SIG-M5 (cell line): ENCODE measurements around the gene HEPACAM.

Experiments
- DNase-seq: peaks from one replicate; lab custom pipeline; 2025; lab: John Stamatoyannopoulos, UW

The HEPACAM gene

DNA sequence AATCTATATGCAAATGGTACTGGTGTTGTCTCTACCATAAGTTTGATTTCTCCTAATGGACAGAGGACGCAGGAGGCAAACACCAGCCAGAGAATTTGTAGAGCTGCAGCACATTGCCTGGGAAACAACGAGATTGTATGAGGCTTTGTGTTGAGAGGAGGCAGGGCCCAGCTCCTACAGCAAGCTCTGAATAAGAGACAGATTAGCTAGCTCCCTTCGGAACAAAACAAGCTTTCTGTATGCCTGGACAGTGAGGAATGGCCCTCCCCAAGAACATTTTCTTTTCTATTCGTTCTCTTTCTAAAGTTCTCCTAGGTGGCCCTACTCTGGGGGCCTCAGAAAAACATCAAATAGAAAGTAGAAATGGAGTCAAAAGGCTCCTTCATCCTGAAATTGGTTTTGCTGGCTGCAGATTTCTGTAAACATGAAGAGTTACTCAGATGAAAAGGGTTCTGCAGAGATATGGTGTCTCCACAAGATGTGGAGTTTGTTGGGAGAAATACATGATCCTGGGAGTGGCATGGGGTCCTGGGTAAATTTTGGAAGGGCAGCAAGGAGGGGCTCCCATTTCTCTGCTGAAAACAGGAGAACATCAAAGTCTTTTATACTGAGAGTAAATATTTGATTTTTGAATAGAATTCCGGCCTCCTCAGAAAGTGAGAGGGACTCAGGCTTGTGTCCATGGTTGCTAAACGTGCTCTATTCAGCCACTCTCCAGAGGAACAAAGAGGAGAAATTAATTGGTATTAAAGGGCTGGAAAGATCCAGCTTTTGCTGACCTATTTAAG, 6.8 kb upstream of the HEPACAM start:
- DNase-seq, result no peak

- DNase-seq, result no peak
These were observed 5.9 kb upstream of the HEPACAM start for GRCh38 chr11:124941703-124942102.

- DNase-seq, result no peak
These were observed 3.1 kb upstream of the HEPACAM start for GRCh38 chr11:124938970-124939369.

DNA sequence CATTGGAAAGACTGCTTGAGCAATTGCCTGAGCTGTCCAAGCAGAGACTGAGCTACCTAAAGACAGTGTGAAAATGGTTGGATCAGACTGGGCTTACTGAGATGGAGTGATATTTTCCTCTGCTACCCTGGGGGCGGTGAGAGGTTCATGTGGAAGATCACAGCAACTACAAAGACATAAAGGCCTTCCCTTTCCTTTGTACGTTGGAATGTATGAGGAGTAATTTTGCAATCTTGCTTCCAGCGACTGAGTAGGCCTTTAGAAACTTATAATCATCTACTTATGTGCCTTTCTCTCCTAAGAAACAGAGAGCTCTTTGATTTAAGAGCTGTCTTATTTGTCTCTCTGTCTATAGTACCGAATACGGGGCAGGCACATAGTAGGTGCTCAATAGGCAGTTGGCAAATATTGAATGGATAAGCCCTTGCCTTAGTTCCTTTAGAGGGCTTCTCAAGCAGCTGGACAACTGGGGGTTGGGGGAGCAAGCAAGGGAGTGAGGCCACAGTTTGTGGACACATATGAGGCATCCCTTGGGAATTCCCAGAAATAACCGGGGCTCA, 2.4 kb upstream of the HEPACAM start:
- no peak for DNase-seq

DNA sequence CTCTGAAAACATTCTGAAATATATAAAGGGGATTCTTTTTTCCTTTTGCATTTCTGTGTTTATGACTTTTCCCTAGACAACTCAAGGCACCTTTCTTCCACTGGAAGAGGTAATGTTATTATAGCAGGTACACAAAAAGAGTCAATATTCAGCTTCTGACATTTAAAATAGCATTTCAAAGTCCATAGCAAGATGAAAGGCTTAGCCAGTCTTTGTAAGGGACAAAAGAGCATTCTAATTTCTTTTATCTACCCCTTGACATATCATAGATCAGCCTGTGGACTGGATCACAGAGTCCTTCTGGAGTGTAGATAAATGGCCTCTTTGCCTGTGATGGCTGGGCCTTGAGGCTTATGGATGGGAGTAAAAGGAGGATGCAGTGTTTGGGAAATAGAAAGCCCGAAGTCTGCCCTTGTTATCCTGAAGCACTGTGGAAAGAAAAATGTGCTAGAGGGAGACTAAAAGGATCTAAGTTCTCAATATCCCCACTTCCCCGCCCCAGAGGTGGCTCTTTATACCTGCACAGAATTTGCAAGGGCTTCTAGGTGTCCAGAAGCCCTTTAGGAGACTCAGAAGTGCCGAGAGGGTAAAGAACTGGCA, 1.6 kb upstream of the HEPACAM start:
- DNase-seq, result no peak

DNA sequence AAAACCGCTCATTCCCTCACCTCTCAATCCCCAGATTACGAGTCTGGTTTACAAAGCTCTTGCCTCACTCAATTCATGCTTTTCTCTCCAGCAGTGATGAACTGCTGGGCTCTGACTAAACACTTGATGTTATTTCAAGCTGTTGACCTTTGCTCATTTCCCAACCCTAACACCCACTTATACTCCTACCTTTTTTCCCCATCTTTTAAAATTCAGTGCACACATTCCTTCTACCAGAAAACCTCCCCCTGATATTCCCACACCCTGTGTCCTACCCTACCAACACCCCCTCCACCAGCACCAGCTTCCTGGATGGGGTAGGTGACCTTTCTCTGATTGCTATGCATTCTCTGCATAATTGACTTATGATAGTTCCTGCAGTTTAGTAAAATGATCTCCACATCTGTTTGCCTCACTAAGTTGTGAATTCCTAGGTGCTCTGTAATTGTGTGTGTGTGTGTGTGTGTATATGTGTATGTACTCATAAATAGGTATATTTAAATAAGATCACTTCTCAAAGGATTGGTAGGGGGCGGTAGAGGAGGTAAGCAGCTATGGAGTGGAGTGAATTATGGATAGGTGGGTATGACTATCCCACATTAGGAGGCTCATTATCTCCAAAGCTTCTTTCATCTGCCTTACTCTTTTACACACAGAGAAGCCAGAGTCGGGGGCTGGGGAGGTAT, 842 bp downstream of the HEPACAM start:
- DNase-seq, result no peak

GRCh38 chr11:124930799-124931198, 5.0 kb downstream of the HEPACAM start:
- no peak for DNase-seq

GRCh38 chr11:124928942-124929665, 6.7 kb downstream of the HEPACAM start:
- DNase-seq, result no peak

- no peak for DNase-seq
These were observed 12.6 kb downstream of the HEPACAM start for GRCh38 chr11:124923296-124923695.

DNA sequence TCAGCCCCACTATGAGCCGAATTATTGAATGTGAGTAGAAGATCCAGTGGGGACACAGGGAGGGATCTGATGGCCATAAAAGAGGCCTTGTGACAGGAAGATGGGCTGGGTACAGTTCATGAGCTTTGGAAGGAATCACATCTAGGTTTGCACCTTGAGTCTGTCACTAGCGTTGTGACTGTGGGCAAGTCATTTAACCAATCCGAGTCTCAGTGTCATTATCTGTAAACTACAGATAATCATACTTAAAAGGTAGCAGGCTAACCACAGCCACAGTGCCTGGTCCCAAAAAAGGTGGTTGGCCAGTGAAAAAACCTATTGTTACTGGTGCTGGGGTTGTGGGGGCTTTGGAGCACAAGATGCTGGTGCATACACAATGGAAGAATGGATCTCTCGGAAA, 13.0 kb downstream of the HEPACAM start:
- no peak for DNase-seq

DNA sequence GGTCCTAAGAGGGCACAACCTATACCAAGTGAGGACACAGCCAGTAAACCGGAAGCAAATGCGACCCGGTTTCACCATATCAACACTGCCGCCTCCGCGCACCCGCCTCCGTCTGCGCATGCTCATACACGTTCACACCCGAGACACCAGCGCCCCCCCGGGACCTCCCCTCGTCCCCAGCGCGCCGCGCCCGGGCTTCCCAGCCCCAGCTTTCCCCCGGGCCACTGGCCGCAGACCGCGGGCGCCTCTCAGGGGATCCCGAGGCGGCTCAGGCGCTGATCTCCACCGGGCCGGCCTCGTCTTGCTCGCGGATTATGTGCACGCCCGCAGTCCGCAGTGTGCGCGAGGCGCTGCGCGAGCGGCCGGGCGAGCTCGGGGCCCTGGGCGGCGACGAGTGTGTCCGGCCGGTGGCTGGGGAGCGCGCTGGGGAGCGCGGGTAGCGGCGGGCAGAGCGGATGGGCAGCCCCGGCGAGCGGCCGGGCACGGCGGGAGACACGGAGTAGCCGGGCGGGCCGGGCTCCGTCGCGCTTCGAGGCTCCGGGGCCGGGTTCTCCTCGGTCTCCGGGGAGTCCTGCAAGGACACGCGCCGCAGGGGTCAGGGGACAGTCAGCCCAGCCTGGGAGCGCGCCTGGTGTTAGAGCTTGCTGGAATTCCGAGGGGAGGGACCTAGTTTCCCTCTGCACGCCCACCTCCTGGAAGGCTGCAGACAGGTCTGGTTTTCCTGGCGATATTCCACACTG, 14.8 kb downstream of the HEPACAM start:
- no peak for DNase-seq

DNA sequence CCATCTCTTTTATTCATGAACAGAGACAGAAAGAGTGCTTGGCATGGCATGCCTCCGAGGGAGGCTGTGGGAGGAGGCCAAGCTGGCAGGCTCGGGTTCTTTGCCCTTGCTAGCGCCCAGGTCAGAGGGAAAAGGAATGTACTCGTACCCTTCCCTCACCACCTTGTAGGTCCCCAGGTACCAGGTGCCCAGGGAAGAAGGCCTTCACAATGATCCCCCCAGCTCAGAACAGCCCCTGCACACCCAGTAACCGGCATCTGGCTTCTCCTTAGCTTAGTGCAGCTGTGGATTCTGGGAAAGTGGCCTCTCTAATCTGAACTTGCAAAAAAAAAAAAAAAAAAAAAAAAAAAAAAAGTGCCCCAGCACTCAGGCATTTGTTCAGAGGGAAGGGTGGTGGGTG, 15.5 kb downstream of the HEPACAM start:
- no peak for DNase-seq

- no peak for DNase-seq
These were observed 15.9 kb downstream of the HEPACAM start for GRCh38 chr11:124919898-124920297.

GRCh38 chr11:124918950-124919349, 16.9 kb downstream of the HEPACAM start, which contains the start of gene HEPN1:
Gene HEPN1 (plus strand): TSS chr11:124919250.
- no peak for DNase-seq

GRCh38 chr11:124917115-124917637, 18.7 kb downstream of the HEPACAM start:
- DNase-seq, result no peak

DNA sequence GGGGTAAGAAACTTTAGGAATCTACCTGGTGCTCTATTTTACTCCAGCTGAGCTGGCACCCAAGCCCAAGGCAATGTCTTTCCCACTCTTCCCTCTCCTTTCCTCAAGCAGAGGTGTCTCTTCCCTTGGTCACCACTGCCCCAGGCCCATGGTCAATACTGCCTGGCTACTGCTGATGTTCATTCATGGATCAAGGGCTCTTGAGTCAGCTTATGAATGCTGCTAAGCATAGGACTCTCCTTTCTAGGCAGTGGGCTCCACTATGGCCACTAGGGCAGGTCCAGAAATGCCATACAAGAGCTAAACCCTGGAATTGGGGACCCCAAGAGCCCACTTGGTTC, 19.5 kb downstream of the HEPACAM start:
- DNase-seq, result no peak

- no peak for DNase-seq
These were observed 20.1 kb downstream of the HEPACAM start for GRCh38 chr11:124915541-124916369.

GRCh38 chr11:124902616-124903015, 33.2 kb downstream of the HEPACAM start:
- DNase-seq, result no peak

DNA sequence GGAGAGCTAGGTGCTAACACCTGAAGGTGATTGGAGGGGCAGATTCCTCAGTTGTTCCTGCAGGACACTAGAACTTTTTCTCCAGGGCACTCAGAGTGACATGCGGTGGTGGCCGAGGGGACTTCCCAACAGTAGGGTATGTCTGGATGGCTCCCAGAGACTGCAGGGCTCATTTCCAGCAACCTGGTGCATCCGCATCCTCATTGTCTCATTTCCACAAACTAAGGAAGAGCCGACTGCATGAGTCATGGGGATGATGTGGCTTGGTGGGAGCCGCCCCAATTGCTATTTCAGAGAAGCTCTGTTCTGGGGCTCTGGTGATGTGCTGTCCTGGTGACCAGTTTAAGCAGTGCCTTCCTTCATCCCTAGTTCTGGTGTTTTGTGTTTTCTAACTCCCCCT, 35.4 kb downstream of the HEPACAM start:
- no peak for DNase-seq

DNA sequence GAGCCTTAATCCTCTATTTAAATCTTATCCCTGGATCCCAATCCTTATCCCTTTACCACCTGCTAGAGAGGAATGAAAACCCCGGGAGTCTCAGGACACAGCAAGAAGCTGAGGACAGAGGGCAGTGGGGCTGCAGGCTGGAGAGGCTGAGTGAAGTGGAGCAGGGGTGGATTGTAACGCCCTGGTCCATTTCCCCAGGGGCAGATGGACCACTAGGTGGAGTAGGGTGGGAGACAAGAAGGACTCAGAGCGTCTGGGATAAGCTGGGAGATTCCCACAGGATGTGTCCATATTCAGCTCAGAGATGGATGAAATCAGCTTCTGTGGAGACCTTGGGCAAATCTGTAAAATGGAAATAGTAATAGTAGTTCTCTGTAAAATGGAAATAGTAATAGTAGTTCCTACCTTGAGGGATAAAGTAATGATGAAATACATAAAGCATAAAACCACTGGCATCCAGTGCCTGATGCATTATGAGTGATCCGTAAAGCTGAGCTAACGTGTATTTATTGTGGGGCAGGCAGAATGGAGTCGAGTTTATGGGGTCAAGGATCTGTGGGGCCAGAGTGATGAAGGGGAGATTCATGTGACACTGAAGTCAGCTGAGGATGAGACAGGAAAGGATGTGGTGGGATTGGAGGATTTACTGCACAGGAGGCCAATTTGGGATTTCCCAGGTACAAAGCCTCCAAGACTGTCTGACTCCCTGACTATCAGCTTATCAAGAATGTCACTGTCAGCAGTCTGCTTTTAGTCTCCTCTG, 36.3 kb downstream of the HEPACAM start:
- DNase-seq, result no peak
